Measurements from ENCODE around the gene SLC29A4. TPM values are rescaled to one million over a fixed set of nuclear protein-coding genes. Genes with fewer than 3 reads are reported as not detected.
"Not testable (repeated sequence)": the region's sequence is repeated elsewhere in the genome, so short reads cannot be mapped to it uniquely, and the experiment has no call there.

The SLC29A4 gene
- total RNA-seq, 2 experiments from 2014 or later, result 0.06 to 0.67 TPM

GRCh38 chr7:5314864-5315263 lies 32.1 kb downstream of the SLC29A4 start:
- Histone ChIP-seq H3K79me2 (ENCODE audit: insufficient read depth, low read depth, low read length) (no peaks in the 10 kb centered on the region), H3K9me2 (ENCODE audit: insufficient read depth, low read length) (no peaks in the 10 kb centered on the region), H3K4me1 (ENCODE audit: insufficient read depth, low read length, poor library complexity, severe bottlenecking) (no peaks in the 10 kb centered on the region), H3K27ac (ENCODE audit: low read depth, low read length, poor library complexity, severe bottlenecking) (no peak overlapping the region), H3K4me2 (ENCODE audit: low read length) (no peak overlapping the region), H4K20me1 (ENCODE audit: insufficient read depth, low read length) (no peaks in the 10 kb centered on the region), H3K9me3 (ENCODE audit: low read length) (peaks cover 14% of the 10 kb centered on the region; the same call in 1 of the 2 replicates), H3K36me3 (ENCODE audit: insufficient read depth, low read length) (peaks cover 23% of the 10 kb centered on the region), H2AFZ (ENCODE audit: low read length) (no peak overlapping the region), H3K4me3 (ENCODE audit: low read depth, low read length, poor library complexity, severe bottlenecking) (no peak overlapping the region)
- BruUV-seq (replicated peaks), result no TSS peak
- no peak for DNase-seq (ENCODE audit: low spot score)
- POLR2A ChIA-PET, result no interaction called here
- CTCF ChIA-PET (ENCODE audit: unreplicated experiment), result no interaction called here
- intact Hi-C loops (cut with micrococcal nuclease; ENCODE audit: unreplicated experiment), result no loop called here
- TF ChIP-seq CTCF (conservative IDR thresholded peaks at IDR 0.05; ENCODE audit: low read length) (no peak), EZH2phosphoT487 (IDR thresholded peaks at IDR 0.05; ENCODE audit: borderline replicate concordance, low read depth, low read length) (no peak)

GRCh38 chr7:5315761-5316160 lies 33.0 kb downstream of the SLC29A4 start:
- TF ChIP-seq CTCF (conservative IDR thresholded peaks at IDR 0.05; ENCODE audit: low read length) (no peak), EZH2phosphoT487 (IDR thresholded peaks at IDR 0.05; ENCODE audit: borderline replicate concordance, low read depth, low read length) (no peak)
- H3K4me2 ChIP-seq (ENCODE audit: low read length), result no peak overlapping the region
- no peak overlapping the region for H2AFZ ChIP-seq (ENCODE audit: low read length)
- H3K27ac ChIP-seq (ENCODE audit: low read depth, low read length, poor library complexity, severe bottlenecking), result no peak overlapping the region
- CTCF ChIA-PET (ENCODE audit: unreplicated experiment), result no interaction called here
- POLR2A ChIA-PET, result no interaction called here
- H3K9me3 ChIP-seq (ENCODE audit: low read length), result peaks cover 14% of the 10 kb centered on the region; the same call in 1 of the 2 replicates
- no peak for DNase-seq (ENCODE audit: low spot score)
- BruUV-seq (replicated peaks), result no TSS peak
- intact Hi-C loops (cut with micrococcal nuclease; ENCODE audit: unreplicated experiment), result no loop called here
- H3K4me3 ChIP-seq (ENCODE audit: low read depth, low read length, poor library complexity, severe bottlenecking), result no peak overlapping the region
- no peaks in the 10 kb centered on the region for H3K4me1 ChIP-seq (ENCODE audit: insufficient read depth, low read length, poor library complexity, severe bottlenecking)
- peaks cover 22% of the 10 kb centered on the region for H3K36me3 ChIP-seq (ENCODE audit: insufficient read depth, low read length)
- H4K20me1 ChIP-seq (ENCODE audit: insufficient read depth, low read length), result no peaks in the 10 kb centered on the region
- no peaks in the 10 kb centered on the region for H3K79me2 ChIP-seq (ENCODE audit: insufficient read depth, low read depth, low read length)
- no peaks in the 10 kb centered on the region for H3K9me2 ChIP-seq (ENCODE audit: insufficient read depth, low read length)

GRCh38 chr7:5318613-5319012 lies 35.9 kb downstream of the SLC29A4 start:
- H4K20me1 ChIP-seq (ENCODE audit: insufficient read depth, low read length); DNase-seq (ENCODE audit: low spot score); H3K4me2 ChIP-seq (ENCODE audit: low read length); POLR2A ChIA-PET; H2AFZ ChIP-seq (ENCODE audit: low read length); intact Hi-C loops (cut with micrococcal nuclease; ENCODE audit: unreplicated experiment); H3K79me2 ChIP-seq (ENCODE audit: insufficient read depth, low read depth, low read length); H3K4me3 ChIP-seq (ENCODE audit: low read depth, low read length, poor library complexity, severe bottlenecking); H3K27ac ChIP-seq (ENCODE audit: low read depth, low read length, poor library complexity, severe bottlenecking); H3K4me1 ChIP-seq (ENCODE audit: insufficient read depth, low read length, poor library complexity, severe bottlenecking); BruUV-seq (replicated peaks); H3K9me2 ChIP-seq (ENCODE audit: insufficient read depth, low read length); CTCF ChIA-PET (ENCODE audit: unreplicated experiment): not testable (repeated sequence)
- peaks cover 14% of the 10 kb centered on the region for H3K36me3 ChIP-seq (ENCODE audit: insufficient read depth, low read length)
- peaks cover 14% of the 10 kb centered on the region; the same call in 1 of the 2 replicates for H3K9me3 ChIP-seq (ENCODE audit: low read length)

Measured in OCI-LY7 (cell line).